NK-92 treated with Interleukin-12 subunit alpha and Interleukin-12 subunit beta, amount 100 ng/mL, for 24 hours (cell line): Measurements from ENCODE around the gene VWA1.
"Not testable (repeated sequence)": the region's sequence is repeated elsewhere in the genome, so short reads cannot be mapped to it uniquely, and the experiment has no call there.

Experiments used
- DNase-seq: peaks from one replicate; lab custom pipeline; 2025; lab: John Stamatoyannopoulos, UW

The VWA1 gene

DNA sequence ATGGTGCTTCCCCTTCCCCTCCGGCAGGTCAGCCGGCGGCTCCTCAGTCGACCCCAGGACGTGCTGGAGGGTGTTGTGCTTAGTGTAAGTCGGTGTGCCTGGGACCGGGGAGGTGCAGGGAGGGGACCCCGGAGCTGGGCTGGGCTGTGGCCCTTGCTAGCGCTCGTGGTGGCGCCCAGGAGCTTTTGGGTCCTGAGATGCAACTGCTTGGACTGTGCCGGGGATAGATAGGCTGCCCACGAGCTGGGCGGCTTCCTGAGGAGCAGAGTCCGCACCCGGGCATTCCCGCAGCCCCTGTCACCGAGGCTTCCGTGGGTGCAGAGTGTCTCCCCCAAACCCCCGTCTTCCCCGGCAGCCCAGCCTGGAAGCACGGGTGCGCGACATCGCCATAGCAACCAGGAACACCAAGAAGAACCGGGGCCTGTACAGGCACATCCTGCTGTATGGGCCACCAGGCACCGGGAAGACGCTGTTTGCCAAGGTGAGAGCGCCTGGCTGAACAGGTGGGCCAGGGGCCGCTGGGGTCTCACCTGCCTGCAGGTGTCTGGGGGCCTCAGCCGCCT, 50.3 kb downstream of the VWA1 start:
- not testable (repeated sequence) for DNase-seq

DNA sequence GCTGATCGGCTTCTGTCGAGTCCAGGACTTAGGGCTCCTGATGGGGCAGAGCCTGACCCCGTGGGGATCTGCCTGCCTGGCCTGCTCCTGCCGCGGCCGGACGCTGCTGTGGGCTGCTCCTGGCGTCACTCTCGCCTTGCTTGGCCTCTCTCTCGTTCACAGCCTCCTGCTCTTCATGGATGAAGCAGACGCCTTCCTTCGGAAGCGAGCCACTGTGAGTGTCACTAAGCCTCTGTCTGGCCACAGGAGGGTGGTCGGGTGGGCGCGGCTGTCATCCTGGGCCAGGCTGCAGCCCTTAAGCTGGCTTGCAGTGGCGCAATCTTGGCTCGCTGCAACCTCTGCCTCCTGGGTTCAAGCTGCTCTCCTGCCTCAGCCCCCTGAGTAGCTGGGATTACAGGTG, 52.2 kb downstream of the VWA1 start:
- DNase-seq: no peak

DNA sequence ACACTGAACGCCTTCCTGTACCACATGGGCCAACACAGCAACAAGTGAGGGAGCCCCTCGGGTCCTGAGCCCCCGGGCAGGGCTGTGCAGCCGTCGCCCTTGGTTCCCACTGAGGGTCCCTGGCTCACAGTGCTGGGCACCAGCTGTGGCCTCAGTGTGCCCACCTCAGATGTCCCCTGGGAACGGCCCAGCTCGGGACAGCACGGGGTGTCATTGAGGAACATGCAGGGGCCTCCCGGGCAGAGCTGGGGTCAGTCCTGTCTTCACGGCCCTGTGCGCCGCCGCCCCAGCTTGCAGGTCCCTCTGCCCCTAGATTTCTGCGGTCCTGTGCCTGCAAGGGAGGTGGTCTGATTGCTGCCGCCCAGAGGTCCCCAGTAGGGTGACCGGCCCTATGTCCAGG, 53.7 kb downstream of the VWA1 start:
- no peak for DNase-seq

DNA sequence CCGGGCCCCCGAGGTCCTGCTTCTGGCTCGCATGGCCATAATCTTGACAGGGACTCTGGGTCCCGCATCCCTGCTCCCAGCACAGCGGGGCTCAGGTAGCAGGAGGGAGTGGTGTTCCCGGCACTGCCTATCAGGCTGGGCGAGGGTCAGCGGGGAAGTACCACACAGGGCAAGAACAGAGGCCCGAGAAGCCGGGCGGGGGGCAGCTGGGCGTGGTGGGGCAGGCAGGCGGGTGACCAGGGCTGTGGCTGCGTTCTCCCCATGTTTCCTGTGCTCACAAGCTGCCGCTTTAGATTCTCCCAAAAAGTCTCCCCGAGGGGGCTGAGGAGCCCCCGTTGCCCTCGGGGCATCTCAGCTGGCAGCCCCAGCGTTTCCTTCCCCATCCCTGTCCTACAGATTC, 54.4 kb downstream of the VWA1 start:
- no peak for DNase-seq

DNA sequence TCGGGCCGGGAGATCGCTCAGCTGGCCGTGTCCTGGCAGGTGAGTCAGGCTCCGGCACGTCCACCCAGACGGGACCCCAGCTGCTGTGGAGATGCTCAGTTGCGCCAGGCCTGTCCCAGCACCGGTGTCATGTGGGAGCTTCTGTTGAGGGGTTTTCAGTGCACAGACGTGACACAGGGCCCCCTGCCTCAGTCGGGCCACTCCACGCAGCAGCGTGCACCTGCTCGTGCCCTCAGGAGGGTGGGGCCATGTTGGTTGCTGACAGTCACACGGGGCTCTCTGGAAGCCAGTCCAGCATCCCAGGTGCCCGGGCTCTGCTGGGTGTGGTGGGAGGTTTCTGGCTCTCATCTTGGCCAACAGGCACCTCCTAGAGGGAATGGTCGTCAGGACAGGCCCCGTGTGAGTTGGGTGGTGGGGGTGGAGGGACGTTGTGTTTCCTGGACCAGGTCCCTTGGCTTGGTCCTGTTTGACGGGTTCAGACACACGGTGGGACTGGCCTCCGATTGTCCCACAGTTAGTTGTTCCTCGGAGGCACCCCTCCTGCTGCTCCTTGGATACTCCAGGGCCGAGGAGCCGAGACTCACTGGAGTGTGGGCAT, 55.2 kb downstream of the VWA1 start:
- DNase-seq: no peak

DNA sequence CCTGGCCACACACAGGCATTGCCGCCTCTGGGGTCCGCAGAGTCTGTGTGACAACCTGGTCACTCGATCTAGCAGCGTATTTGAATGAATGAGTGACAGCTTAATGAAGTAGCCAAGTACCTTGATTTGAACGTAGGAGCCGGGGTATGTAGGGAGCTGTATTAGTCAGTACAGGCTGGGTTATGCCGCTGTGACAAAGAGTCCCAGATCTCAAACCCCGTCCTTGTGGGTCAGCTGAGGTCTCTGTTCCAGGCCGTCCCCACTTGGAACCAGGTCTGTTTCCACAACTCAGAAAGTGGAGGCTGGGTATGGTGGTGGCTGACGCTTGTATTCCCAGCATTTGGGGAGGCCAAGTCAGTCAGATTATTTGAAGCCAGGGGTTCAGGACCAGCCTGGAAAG, 56.1 kb downstream of the VWA1 start:
- DNase-seq: no peak
